Testis (tissue), 5 donors: ENCODE measurements around the gene CCDC175. TPM values are rescaled to one million over a fixed set of nuclear protein-coding genes. Genes with fewer than 3 reads are reported as not detected.

Experiments used
- DNase-seq: peaks from one replicate; pipeline ENCODE4 v3.0.0-alpha.2; 2019
- H3K27ac ChIP-seq, 2 donors: fragments of 200-600 bp; sonication (generic); one replicate each; pipeline ENCODE4 v1.5.1; 2019
- H3K27me3 ChIP-seq: fragments of 200-600 bp; sonication (generic); one replicate; pipeline ENCODE4 v1.5.1; 2019
- H3K36me3 ChIP-seq: fragments of 200-600 bp; sonication (generic); one replicate; pipeline ENCODE4 v1.5.1; 2017; ENCODE audit warnings: low read depth; ENCODE audit errors: missing control alignments
- H3K4me1 ChIP-seq: fragments of 200-600 bp; sonication (generic); one replicate; pipeline ENCODE4 v1.5.1; 2019
- H3K4me3 ChIP-seq, 2 donors: fragments of 200-600 bp; sonication (generic); one replicate each; pipeline ENCODE4 v1.5.1; 2017 to 2019
- H3K9me3 ChIP-seq: fragments of 200-600 bp; sonication (generic); one replicate; pipeline ENCODE4 v1.5.1; 2017
- POLR2A ChIP-seq: fragments of 450-650 bp; IDR thresholded peaks from one replicate; pipeline ENCODE4 v1.6.1; 2017; ENCODE audit warnings: antibody characterized with exemption, mild to moderate bottlenecking, moderate library complexity
- WGBS, 2 donors: methylation state at CpG; one replicate each; pipeline ENCODE4 v1.1.5; 2018; 5-methylcytosine and 5-hydroxymethylcytosine counted together
- intact Hi-C: fragments of 100-400 bp; cut with DNase I; formaldehyde crosslinking; loops from one replicate; pipeline ENCODE4 v1.15.1; 2023; ENCODE audit warnings: low total_unique reads
- long read RNA-seq, 2 donors: transcript quantifications; one replicate each; lab custom pipeline, GENCODE V29; 2026
- polyA plus RNA-seq: library from polyadenylated mRNA; stranded (reverse); fragments of 350-450 nt; fragmentation: Illumina TruSeq; extraction: RNeasy Lipid Tissue Mini Kit (QIAGEN cat#74804); gene quantifications from one replicate; pipeline ENCODE4 v1.2.3, GENCODE V29; 2014; ENCODE audit warnings: low read depth, low replicate concordance; ENCODE audit not compliant: insufficient read depth
- total RNA-seq, 2 donors: library from RNA; depleted of rRNA; stranded (reverse); fragments of >200 nt; gene quantifications; one replicate each; pipeline ENCODE4 v1.2.3, GENCODE V29; 2016
- TF ChIP-seq, protein P1 (sequence below), 3 experiments: fragments of 450-650 bp in 2 of 3; fragments of 200-600 bp in 1 of 3; sonication (generic) in 1 of 3; IDR thresholded peaks; one replicate each; pipeline ENCODE4 v1.5.1; 2016 to 2019; ENCODE audit warnings: antibody characterized with exemption in 3 of 3, mild to moderate bottlenecking in 2 of 3, moderate library complexity in 1 of 3

The CCDC175 gene
- total RNA-seq = 1 to 10 TPM; 1.4 to 9.8 TPM
- polyA plus RNA-seq = 1.3 TPM
- long read RNA-seq, donor 1 = 0 reads
- long read RNA-seq, donor 2 = 0 reads

- Histone ChIP-seq H3K4me3 (peak within 1 kb of the TSS; percentile 51 to 60), H3K36me3 (no peaks in the 10 kb centered on the region), H3K4me1 (no peaks in the 10 kb centered on the region), H3K27ac (peak within 1 kb of the TSS in 1 of 2 donors; percentile 32), H3K9me3 (no peaks in the 10 kb centered on the region), H3K27me3 (no peaks in the 10 kb centered on the region)
- WGBS, 2 donors = 16 to 19% methylated on average over 33 to 46 of the region's 46 CpGs
- intact Hi-C loops = no loop called here
- TF ChIP-seq POLR2A = no peak
- TF ChIP-seq, protein P1, sequence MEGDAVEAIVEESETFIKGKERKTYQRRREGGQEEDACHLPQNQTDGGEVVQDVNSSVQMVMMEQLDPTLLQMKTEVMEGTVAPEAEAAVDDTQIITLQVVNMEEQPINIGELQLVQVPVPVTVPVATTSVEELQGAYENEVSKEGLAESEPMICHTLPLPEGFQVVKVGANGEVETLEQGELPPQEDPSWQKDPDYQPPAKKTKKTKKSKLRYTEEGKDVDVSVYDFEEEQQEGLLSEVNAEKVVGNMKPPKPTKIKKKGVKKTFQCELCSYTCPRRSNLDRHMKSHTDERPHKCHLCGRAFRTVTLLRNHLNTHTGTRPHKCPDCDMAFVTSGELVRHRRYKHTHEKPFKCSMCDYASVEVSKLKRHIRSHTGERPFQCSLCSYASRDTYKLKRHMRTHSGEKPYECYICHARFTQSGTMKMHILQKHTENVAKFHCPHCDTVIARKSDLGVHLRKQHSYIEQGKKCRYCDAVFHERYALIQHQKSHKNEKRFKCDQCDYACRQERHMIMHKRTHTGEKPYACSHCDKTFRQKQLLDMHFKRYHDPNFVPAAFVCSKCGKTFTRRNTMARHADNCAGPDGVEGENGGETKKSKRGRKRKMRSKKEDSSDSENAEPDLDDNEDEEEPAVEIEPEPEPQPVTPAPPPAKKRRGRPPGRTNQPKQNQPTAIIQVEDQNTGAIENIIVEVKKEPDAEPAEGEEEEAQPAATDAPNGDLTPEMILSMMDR (IDR thresholded peaks at IDR 0.05) = peak; percentile 53 to 79 (median 76)
- peak; percentile 97 for DNase-seq
Measured at GRCh38 chr14:59576332-59577294, at the start of gene CCDC175. CCDC175 (minus strand) TSS chr14:59576812; CDS start chr14:59576775, 37 bp downstream.

GRCh38 chr14:59622631-59623030 is 46.0 kb upstream of the CCDC175 start:
- intact Hi-C loops = no loop called here
- Histone ChIP-seq H3K9me3 (no peaks in the 10 kb centered on the region), H3K4me1 (no peaks in the 10 kb centered on the region), H3K36me3 (no peaks in the 10 kb centered on the region), H3K4me3 (no peak overlapping the region), H3K27ac (no peak overlapping the region), H3K27me3 (no peaks in the 10 kb centered on the region)
- TF ChIP-seq, protein P1 (IDR thresholded peaks at IDR 0.05) = no peak
- TF ChIP-seq POLR2A = no peak
- WGBS, 2 donors = 44 to 50% methylated on average over 2 of the region's 2 CpGs
- DNase-seq = no peak

DNA sequence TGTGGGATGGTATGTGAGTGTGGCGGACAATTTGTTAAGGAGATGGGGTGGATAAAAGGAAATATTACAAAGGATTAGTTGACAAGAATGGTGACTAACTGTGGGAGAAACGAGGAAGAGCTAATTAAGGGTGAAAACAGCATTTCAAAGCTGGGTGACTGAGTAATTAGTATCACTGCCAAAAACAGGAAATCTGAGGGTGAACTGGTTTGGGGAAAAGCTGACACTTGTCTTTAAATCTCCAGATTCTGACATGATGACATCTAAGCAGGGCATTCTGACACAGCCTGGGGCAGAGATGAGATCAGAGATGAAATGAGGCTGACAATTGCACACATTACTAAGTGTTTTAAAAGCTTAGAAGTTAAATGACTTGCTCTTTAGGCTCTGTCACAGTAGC is 42.4 kb upstream of the CCDC175 start:
- TF ChIP-seq, protein P1 (IDR thresholded peaks at IDR 0.05) = no peak
- no peak for TF ChIP-seq POLR2A
- no peaks in the 10 kb centered on the region for H3K36me3 ChIP-seq
- H3K9me3 ChIP-seq = no peaks in the 10 kb centered on the region
- H3K27me3 ChIP-seq = no peaks in the 10 kb centered on the region
- 69 to 76% methylated on average over 2 of the region's 2 CpGs for WGBS, 2 donors
- no peak overlapping the region for H3K27ac ChIP-seq
- intact Hi-C loops = no loop called here
- no peak for DNase-seq
- no peaks in the 10 kb centered on the region for H3K4me1 ChIP-seq
- H3K4me3 ChIP-seq = no peak overlapping the region

DNA sequence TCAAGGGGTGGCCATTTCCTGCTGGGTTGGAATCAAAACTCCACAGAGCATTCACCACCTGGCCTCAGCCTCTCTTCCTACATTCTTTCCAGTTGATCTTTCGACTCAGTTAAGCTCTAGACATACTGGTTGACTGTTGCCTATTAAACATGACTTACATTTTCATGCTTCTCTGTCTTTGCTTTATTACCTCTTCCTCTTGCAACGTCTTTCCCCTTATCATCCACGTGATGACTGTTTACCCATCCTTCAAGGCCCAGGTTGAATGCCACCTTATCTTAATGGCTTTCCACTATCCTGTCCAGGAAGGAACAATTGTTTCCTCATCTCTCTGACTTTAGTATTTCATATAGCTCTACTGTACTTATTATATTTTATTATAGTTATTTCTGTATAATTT is 24.4 kb upstream of the CCDC175 start:
- H3K27ac ChIP-seq = no peak overlapping the region
- no peaks in the 10 kb centered on the region for H3K9me3 ChIP-seq
- intact Hi-C loops = no loop called here
- TF ChIP-seq, protein P1 (IDR thresholded peaks at IDR 0.05) = no peak
- no peak for TF ChIP-seq POLR2A
- H3K4me3 ChIP-seq = no peak overlapping the region
- no peak for DNase-seq
- no peaks in the 10 kb centered on the region for H3K4me1 ChIP-seq
- 49 to 61% methylated on average over 3 of the region's 3 CpGs for WGBS, 2 donors
- H3K27me3 ChIP-seq = no peaks in the 10 kb centered on the region
- H3K36me3 ChIP-seq = no peaks in the 10 kb centered on the region
